ENCODE data around the gene PLEKHA3. TPM values are rescaled to one million over a fixed set of nuclear protein-coding genes. Genes with fewer than 3 reads are reported as not detected.

The PLEKHA3 gene
- total RNA-seq, 4 donors from 2014 or later = 7.5 to 13.0 (median 12.1) TPM

DNA sequence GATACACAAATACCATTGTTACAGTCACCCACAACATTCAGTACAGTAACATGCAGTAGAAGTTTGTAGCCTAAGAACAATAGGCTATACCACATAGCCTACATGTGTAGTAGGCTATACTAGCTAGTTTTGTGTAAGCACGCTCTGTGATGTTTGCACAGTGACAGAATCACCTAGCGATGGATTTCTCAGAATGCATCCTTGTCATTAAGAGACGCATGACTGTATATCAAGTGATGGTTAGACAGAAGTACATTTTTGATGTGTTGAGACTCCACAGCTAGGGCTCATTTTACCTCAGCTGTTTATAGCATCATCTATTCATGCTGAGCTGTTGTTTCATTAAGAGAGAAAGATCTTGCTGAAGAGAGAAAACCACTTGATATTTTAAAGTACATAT, 19.4 kb downstream of the PLEKHA3 start:
- TF ChIP-seq, protein P1, sequence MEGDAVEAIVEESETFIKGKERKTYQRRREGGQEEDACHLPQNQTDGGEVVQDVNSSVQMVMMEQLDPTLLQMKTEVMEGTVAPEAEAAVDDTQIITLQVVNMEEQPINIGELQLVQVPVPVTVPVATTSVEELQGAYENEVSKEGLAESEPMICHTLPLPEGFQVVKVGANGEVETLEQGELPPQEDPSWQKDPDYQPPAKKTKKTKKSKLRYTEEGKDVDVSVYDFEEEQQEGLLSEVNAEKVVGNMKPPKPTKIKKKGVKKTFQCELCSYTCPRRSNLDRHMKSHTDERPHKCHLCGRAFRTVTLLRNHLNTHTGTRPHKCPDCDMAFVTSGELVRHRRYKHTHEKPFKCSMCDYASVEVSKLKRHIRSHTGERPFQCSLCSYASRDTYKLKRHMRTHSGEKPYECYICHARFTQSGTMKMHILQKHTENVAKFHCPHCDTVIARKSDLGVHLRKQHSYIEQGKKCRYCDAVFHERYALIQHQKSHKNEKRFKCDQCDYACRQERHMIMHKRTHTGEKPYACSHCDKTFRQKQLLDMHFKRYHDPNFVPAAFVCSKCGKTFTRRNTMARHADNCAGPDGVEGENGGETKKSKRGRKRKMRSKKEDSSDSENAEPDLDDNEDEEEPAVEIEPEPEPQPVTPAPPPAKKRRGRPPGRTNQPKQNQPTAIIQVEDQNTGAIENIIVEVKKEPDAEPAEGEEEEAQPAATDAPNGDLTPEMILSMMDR (IDR thresholded peaks at IDR 0.05; ENCODE audit: low read depth) = no peak

DNA sequence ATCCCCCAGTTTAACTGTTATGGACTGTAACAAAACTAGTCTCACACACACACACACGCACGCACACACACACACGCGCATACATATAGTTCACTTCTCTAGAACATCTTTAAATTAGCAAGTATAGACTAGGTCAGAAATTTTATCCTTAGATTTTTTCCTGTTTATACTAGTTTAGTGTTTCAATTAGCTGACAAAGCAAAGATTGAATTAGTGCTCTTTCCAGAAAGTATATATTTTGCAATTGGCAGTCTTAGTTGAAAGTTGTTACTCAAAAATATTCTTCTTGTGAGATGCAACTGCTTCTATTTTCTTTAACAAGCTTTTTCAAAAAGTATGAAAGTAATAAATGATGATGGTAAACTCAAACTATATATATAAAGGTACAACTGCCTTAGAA, 22.5 kb downstream of the PLEKHA3 start:
- TF ChIP-seq, protein P1 (IDR thresholded peaks at IDR 0.05; ENCODE audit: low read depth) = no peak

DNA sequence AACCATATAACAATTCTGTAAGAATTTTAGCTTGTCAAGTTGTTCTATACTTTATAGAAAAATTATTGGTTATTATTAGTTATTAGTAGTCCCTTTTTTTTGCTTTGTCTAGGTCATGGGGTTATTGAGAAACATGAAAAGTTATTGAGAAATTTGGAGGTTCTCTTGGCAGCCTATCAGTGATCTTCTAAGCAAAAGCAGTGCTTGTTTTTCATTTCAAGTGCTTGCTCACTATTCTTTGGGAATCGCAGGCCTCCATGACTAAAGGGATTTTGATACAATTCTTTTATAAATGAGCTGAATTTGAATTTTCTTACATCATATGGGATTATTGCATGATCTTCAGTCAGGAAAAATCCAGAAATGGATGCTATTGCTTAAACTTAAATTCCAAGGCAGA, 25.8 kb downstream of the PLEKHA3 start:
- TF ChIP-seq, protein P1 (IDR thresholded peaks at IDR 0.05; ENCODE audit: low read depth) = no peak

DNA sequence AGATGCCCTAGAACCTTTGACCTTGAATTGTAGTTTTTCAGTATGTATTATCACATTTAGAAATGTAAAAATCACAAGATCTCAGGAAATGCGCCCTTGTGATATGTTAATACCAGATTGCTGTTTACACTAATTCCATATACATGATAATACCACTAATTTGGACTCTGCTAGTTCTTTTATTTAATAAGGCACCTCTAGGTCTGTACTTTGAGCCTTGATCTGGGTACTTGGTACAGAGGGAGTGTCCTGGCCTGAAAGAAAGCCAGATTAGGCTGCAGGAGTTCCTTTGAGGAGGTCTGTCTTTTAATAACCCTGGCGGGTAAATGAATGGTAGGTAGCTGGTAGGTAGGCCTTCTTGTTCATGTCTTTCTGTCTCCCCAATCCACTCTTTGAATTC, 26.3 kb downstream of the PLEKHA3 start:
- TF ChIP-seq, protein P1 (IDR thresholded peaks at IDR 0.05; ENCODE audit: low read depth) = no peak

DNA sequence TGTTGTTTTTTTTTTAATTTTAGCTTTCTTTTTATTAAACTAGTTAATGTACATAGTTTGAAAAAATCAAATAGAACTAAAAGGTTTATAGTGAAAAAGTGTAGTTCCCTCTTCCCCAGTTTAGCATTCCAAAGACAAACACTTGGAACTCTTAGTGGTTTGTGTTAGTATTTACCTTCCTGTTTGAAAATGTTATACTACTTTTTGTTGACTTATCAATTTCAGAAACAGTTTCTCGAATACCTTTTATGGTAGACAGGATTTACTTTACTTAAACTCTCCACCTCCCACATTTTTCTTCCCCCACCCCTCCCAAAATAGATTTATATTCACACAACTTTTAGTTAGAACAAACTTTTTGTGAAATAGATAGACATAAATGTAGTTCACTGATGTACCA, 26.7 kb downstream of the PLEKHA3 start:
- TF ChIP-seq, protein P1 (IDR thresholded peaks at IDR 0.05; ENCODE audit: low read depth) = no peak

DNA sequence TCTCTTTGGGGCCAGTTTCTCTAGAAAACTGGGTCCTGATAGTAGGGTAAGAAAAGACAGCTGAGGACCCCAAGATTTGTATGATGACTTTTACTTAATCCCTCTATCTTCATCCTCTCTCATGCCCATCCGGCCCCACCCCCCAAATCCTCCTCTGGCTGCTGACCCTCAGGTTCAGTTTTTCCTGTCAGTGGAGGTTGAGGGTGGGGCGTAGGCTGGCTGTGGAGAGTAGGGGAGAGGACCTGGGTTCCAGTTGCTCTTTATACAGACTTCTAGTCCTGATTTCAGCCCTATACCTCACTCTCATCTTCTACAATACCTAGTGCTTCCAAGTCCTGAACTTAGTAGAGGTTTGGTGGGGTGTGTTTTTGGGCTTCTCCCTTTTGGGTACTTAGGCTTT, 28.4 kb downstream of the PLEKHA3 start:
- TF ChIP-seq, protein P1 (IDR thresholded peaks at IDR 0.05; ENCODE audit: low read depth) = no peak

DNA sequence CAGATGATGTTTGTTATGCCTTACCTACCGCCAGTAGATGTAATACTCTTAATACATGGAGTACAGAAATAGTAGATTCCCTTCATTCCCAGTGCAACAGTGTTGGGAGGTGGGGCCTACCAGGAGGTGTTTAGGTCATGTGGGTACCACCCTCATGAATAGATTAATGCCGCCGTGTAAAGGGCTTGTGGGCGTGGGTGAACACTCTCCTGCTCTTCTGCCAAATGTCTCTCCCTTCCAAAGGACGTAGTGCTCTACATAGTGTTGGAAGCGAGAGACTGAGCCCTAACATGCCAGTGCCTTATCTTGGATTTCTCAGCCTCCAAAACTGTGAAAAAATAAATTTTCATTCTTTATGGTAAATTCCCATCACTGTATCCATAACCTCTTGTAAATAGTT, 30.1 kb downstream of the PLEKHA3 start:
- TF ChIP-seq, protein P1 (IDR thresholded peaks at IDR 0.05; ENCODE audit: low read depth) = no peak

All from subcutaneous adipose tissue (tissue), 4 donors.